NCI-H1436 treated with DMSO at 0.1 percent for 48 hours (cell line): ENCODE results near the gene UHRF2.
A peak's percentile ranks its signal among the peaks of the same experiment; 100 is the strongest.
"Not testable (repeated sequence)": the region's sequence is repeated elsewhere in the genome, so short reads cannot be mapped to it uniquely, and the experiment has no call there.

Experiments used
- DNase-seq: peaks from one replicate; lab custom pipeline; 2025; lab: John Stamatoyannopoulos, UW

UHRF2 gene, protein sequence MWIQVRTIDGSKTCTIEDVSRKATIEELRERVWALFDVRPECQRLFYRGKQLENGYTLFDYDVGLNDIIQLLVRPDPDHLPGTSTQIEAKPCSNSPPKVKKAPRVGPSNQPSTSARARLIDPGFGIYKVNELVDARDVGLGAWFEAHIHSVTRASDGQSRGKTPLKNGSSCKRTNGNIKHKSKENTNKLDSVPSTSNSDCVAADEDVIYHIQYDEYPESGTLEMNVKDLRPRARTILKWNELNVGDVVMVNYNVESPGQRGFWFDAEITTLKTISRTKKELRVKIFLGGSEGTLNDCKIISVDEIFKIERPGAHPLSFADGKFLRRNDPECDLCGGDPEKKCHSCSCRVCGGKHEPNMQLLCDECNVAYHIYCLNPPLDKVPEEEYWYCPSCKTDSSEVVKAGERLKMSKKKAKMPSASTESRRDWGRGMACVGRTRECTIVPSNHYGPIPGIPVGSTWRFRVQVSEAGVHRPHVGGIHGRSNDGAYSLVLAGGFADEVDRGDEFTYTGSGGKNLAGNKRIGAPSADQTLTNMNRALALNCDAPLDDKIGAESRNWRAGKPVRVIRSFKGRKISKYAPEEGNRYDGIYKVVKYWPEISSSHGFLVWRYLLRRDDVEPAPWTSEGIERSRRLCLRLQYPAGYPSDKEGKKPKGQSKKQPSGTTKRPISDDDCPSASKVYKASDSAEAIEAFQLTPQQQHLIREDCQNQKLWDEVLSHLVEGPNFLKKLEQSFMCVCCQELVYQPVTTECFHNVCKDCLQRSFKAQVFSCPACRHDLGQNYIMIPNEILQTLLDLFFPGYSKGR

DNA sequence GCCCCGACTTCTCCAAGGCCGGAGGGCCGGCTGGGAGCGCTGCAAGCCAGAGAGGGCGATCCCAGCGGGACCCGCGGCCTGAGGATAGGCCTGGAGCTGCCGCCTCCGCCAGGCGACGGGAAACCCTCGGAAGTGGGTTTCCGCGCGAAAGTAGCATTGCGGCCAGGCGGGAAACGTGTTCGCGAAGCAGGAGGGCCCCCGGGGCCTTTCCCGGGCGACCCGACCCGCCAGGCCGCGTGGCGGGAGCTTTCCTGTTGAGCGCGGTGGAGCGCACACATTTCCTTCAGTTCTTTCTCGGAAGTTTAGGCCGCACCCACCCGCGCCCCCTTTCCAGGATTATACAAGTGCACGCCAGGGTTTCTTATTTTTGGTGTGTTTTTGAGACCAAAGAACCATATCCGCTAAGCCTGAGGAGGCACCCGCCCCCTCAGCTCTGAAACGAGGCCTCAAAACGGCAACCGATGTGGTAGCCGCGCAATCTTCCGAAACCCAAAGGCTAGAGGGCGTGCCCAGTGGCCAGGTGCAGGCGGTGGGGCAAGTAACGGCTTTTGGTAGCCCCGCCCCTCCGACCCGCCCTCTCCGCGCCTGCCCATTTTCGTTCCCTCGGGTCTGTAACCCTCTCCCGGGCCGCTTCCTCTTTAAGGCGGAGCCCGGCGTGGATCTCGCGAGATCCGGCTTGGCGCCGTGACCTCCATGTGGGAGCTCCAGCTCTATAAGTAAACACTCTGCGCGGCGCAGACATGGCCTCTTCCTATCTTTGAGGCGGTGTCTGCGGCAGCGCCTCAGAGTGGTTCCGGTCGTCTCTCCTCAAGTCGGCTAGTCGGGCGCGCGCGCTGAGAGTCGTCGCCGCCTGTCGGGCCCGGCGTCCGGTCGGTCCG lies at the start of gene UHRF2:
Gene UHRF2, plus strand, starts transcription at position 713 of the 878 bp plus-strand sequence. CDS start 292 bp downstream, outside the sequence.
- DNase-seq, result peak; percentile 90

GRCh38 chr9:6367128-6367890 lies 45.7 kb upstream of the UHRF2 start:
- no peak for DNase-seq

GRCh38 chr9:6368831-6369230 lies 44.2 kb upstream of the UHRF2 start:
- DNase-seq, result no peak

DNA sequence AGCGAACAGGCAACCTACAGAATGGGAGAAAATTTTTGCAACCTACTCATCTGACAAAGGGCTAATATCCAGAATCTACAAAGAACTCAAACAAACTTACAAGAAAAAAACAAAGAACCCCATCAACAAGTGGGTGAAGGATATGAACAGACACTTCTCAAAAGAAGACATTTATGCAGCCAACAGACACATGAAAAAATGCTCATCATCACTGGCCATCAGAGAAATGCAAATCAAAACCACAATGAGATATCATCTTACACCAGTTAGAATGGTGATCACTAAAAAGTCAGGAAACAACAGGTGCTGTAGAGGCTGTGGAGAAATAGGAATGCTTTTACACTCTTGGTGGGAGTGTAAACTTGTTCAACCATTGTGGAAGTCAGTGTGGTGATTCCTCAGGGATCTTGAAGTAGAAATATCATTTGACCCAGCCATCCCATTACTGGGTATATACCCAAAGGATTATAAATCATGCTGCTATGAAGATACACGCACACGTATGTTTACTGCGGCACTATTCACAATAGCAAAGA lies 31.5 kb upstream of the UHRF2 start:
- DNase-seq, result not testable (repeated sequence)

DNA sequence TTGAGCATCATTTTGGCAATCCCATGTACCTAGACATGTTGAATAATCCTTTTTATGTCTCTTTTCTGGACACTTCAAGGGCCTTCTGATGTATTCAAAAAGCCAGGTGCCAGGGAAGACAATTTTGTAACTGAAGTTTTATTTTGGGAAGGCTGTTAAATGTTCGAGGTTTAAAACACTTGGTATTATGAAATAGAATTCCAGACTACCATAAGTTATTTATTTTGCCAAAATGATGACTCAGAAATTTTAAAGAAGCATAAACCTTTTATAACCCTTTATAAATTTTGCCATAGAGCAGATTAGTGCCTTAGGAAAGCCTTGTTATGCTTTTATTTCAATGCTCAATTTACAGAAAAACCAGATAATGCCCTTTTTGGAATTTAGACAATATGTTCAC lies 30.3 kb upstream of the UHRF2 start:
- no peak for DNase-seq

DNA sequence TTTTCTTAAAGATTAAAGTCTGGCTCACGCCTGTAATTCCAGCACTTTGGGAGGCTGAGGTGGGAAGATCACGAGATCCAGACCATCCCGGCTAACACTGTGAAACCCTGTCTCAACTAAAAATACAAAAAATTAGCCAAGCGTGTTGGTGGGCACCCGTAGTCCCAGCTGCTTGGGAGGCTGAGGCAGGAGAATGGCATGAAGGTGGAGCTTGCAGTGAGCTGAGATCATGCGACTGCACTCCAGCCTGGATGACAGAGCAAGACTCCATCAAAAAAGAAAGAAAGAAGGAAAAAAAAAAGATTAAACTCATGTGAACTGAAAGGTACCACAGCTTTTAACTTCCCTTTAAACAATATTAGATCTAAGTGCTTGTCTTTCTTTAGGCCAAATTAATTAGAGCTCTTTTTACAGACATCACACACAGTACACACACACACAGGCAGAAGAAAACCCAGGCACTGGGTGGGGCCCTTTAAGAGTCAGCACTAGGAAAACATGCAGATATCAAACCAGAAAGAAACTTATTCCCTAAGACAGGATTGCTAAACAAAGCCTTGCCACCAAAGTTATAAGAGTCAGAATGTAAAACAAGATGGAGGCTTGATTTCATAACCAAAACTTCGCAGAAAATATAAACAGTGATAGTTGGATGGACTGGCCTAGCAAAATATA lies 29.3 kb upstream of the UHRF2 start:
- no peak for DNase-seq

DNA sequence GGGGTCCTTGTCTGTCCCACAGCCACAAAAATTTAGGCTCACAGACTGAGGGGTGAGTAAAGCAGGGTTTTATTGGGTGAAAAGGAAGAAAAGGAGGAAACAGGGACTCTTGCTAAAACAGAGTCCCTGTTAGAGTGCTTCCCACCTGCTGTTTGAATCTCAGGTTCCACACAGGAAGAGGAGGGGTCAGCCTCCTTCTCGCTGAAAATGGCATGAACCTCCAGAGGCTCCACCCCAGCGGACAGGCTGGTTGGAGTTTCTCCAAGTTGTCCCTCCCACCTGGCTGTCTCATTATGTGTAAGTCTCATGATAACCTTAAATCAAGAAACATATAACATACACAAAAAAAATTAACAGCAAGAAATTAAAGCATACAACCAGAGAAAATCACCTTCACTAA lies 28.3 kb upstream of the UHRF2 start:
- peak; percentile 6 for DNase-seq

- DNase-seq, result no peak
These were observed 13.9 kb upstream of the UHRF2 start for GRCh38 chr9:6399071-6399470.

GRCh38 chr9:6405371-6405770 lies 7.6 kb upstream of the UHRF2 start:
- no peak for DNase-seq

GRCh38 chr9:6407778-6408177 lies 5.2 kb upstream of the UHRF2 start:
- no peak for DNase-seq

DNA sequence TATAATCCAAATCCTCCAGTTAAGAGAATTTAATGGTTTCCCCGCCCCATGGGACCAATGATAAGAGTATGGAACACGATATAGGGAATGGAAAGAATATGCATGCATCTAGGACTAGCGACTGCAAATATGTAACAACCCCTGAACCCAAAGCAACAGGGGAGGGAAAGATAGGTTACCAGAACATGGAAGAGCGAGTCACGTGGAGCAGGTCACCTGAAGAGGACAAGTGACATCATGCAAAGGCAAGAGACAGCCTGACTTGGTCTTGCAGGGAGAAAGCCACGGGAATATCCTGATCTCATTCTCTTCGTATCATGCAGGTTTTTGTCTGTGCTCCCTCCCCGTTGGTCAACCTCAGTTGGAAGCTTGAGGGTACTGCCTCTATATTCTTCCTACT lies 4.7 kb upstream of the UHRF2 start:
- no peak for DNase-seq

GRCh38 chr9:6409811-6410210 lies 3.2 kb upstream of the UHRF2 start:
- no peak for DNase-seq

- DNase-seq, result no peak
These were observed 2.4 kb upstream of the UHRF2 start for GRCh38 chr9:6410633-6411032.

DNA sequence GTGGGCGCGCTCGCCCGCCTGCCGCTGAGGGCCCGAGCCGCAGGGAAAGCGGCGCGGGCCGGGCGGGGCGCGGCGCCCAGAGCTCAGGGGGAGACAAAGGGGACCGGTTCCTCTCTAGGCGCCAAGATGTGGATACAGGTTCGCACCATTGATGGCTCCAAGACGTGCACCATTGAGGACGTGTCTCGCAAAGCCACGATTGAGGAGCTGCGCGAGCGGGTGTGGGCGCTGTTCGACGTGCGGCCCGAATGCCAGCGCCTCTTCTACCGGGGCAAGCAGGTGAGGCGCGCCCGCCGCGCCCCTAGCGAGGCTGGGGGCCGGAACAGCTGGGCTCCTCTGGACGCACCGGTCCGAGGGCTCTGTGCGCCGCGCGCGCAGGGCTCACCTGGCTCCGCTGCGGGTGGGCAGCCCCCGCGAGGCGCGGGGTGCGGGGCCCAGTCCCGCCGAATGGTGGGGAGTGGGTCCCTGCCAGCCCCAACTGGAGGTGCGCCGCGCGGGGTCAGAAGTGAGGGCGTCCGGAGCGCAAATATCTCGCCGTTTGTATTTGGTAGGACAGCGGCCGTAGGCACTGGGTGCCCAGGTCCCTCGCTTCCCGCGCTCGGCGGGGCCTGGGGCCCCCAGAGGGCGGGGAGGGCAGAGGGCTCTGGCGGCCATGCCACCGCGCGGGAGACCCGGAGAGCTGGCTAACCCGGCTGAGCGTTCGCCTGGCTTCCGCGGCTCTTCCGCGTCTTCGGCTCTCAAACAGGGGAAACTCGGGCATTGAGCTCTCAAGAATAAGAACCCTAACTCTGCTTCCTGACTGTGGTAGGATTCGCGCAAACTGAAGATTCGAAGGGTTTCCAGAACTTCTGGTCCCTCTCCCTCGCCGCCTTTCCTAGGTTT lies 607 bp downstream of the UHRF2 start:
- DNase-seq, result no peak

GRCh38 chr9:6414247-6414641 lies 1.2 kb downstream of the UHRF2 start:
- no peak for DNase-seq

- DNase-seq, result no peak
These were observed 2.3 kb downstream of the UHRF2 start for GRCh38 chr9:6415266-6415665.

GRCh38 chr9:6417186-6417585 lies 4.2 kb downstream of the UHRF2 start:
- no peak for DNase-seq

- no peak for DNase-seq
These were observed 5.8 kb downstream of the UHRF2 start for GRCh38 chr9:6418764-6419163.

- no peak for DNase-seq
These were observed 11.9 kb downstream of the UHRF2 start for GRCh38 chr9:6424940-6425339.

DNA sequence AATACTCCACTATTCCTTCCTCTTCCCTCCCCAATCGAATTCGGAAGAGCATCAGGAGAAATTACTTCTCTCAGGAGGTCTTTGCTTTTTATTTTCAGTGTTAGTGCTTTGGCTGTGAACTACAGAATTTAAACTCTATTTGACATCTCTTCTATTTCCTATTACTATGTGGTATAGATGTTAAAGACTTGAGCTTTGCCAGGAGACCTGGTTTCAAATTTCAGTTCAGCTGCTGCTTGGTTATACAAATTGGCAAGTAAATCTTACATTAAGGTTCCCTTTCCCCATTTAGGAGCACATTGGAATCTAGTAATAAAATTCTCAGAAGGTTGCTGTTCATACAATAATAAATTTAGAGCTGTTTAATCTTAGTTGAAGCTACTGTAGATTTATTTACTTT lies 13.1 kb downstream of the UHRF2 start:
- no peak for DNase-seq
